ENCODE measurements around the gene CDCA8. TPM values are rescaled to one million over a fixed set of nuclear protein-coding genes. Genes with fewer than 3 reads are reported as not detected.

The CDCA8 gene
- total and polyA plus RNA-seq, 2 experiments from 2014 or later: 31.6 to 37.9 TPM

- no peak for TF ChIP-seq ZNF331 (CRISPR knock-in tag; IDR thresholded peaks at IDR 0.05; ENCODE audit: low read depth)
- TF ChIP-seq NANOG (IDR thresholded peaks at IDR 0.05; ENCODE audit: borderline replicate concordance): no peak
- TF ChIP-seq STAT1 (IDR thresholded peaks at IDR 0.05; ENCODE audit: unreplicated experiment): no peak
- TF ChIP-seq CTCF (conservative IDR thresholded peaks at IDR 0.05; ENCODE audit: low read depth in 2 of 2): no peak
- no peak for TF ChIP-seq CREB1 (CRISPR knock-in tag; IDR thresholded peaks at IDR 0.05; ENCODE audit: low read depth)
- no peak for TF ChIP-seq EZH2phosphoT487 (IDR thresholded peaks at IDR 0.05; ENCODE audit: unreplicated experiment)
Measured at GRCh38 chr1:37663426-37664000, 28.8 kb upstream of the CDCA8 start (continued).

- no peaks in the 10 kb centered on the region for H3K36me3 Mint-ChIP-seq (ENCODE audit: low read depth)
- Histone ChIP-seq H3K27me3 (ENCODE audit: insufficient read depth) (no peaks in the 10 kb centered on the region), H4K20me1 (replicated peaks; ENCODE audit: insufficient read depth) (no peaks in the 10 kb centered on the region)
- TF ChIP-seq EZH2phosphoT487 (IDR thresholded peaks at IDR 0.05; ENCODE audit: unreplicated experiment): no peak
- TF ChIP-seq STAT1 (IDR thresholded peaks at IDR 0.05; ENCODE audit: unreplicated experiment): no peak
- no peak for TF ChIP-seq CREB1 (CRISPR knock-in tag; IDR thresholded peaks at IDR 0.05; ENCODE audit: low read depth)
- no peak for TF ChIP-seq ZNF462 (CRISPR knock-in tag; IDR thresholded peaks at IDR 0.05)
- no peak for TF ChIP-seq CTCF (conservative IDR thresholded peaks at IDR 0.05; ENCODE audit: low read depth in 2 of 2)
- TF ChIP-seq REST (IDR thresholded peaks at IDR 0.05; ENCODE audit: unreplicated experiment): no peak
- TF ChIP-seq ZNF331 (CRISPR knock-in tag; IDR thresholded peaks at IDR 0.05; ENCODE audit: low read depth): no peak
Measured at GRCh38 chr1:37666241-37666867, 26.0 kb upstream of the CDCA8 start.

More at GRCh38 chr1:37666241-37666867, 26.0 kb upstream of the CDCA8 start:
- Histone ChIP-seq H3K36me3 (ENCODE audit: insufficient read depth) (no peaks in the 10 kb centered on the region), H3K9me2 (ENCODE audit: insufficient read depth) (no peaks in the 10 kb centered on the region), H3K4me2 (no peak overlapping the region), H3K4me1 (ENCODE audit: insufficient read depth) (0 out of 2 replicates have a peak, but pooled peaks cover under 1% of the 10 kb centered on the region), H3F3A (replicated peaks; ENCODE audit: low read depth) (no peaks in the 10 kb centered on the region), H2AFZ (no peak overlapping the region; the same call in 1 of the 2 replicates), H3K4me3 (no peak overlapping the region), H3K79me2 (replicated peaks; ENCODE audit: insufficient read depth) (no peaks in the 10 kb centered on the region), H3K27ac (ENCODE audit: low read depth) (no peak overlapping the region)
- Mint-ChIP-seq H3K4me3 (no peak overlapping the region), H3K27me3 (ENCODE audit: insufficient read depth, low read depth, poor library complexity) (peaks cover 10% of the 10 kb centered on the region), H3K27ac (no peak overlapping the region), H3K4me1 (peaks cover 17% of the 10 kb centered on the region; the same call in 2 of the 3 replicates), H3K9me3 (no peaks in the 10 kb centered on the region)
- ATAC-seq (no peak), DNase-seq (ENCODE audit: low spot score) (no peak)
